Kidney epithelial cell (primary cell): ENCODE measurements around the gene ASXL1. TPM values are rescaled to one million over a fixed set of nuclear protein-coding genes. Genes with fewer than 3 reads are reported as not detected.
A peak's percentile ranks its signal among the peaks of the same experiment; 100 is the strongest.

Source experiments
- DNase-seq: peaks from one replicate; pipeline ENCODE4 v3.0.0-alpha.2; 2010; ENCODE audit warnings: low read depth
- H3K27me3 ChIP-seq: 2 replicates; pipeline ENCODE4 v1.6.0; 2011; ENCODE audit warnings: low read length; ENCODE audit not compliant: control insufficient read depth, insufficient read depth
- H3K36me3 ChIP-seq: 2 replicates; pipeline ENCODE4 v1.5.1; 2011; ENCODE audit warnings: low read length; ENCODE audit not compliant: control insufficient read depth, insufficient read depth
- H3K4me3 ChIP-seq: 2 replicates; pipeline ENCODE4 v1.5.1; 2011; ENCODE audit warnings: low read depth, mild to moderate bottlenecking, control low read depth, low read length
- total RNA-seq: library from RNA; depleted of rRNA; stranded (reverse); fragments of >200 nt; gene quantifications from 2 replicates; pipeline ENCODE4 v1.2.3, GENCODE V29; 2015
- TF ChIP-seq, protein P1 (sequence below): IDR thresholded peaks from 2 replicates; pipeline ENCODE4 v1.5.1; 2011; ENCODE audit warnings: mild to moderate bottlenecking, moderate library complexity, low read length, control low read depth, inconsistent platforms; ENCODE audit not compliant: insufficient read depth, poor library complexity, severe bottlenecking

Gene ASXL1
- total RNA-seq, 1 donor from 2014 or later, result 31.6 TPM

DNA sequence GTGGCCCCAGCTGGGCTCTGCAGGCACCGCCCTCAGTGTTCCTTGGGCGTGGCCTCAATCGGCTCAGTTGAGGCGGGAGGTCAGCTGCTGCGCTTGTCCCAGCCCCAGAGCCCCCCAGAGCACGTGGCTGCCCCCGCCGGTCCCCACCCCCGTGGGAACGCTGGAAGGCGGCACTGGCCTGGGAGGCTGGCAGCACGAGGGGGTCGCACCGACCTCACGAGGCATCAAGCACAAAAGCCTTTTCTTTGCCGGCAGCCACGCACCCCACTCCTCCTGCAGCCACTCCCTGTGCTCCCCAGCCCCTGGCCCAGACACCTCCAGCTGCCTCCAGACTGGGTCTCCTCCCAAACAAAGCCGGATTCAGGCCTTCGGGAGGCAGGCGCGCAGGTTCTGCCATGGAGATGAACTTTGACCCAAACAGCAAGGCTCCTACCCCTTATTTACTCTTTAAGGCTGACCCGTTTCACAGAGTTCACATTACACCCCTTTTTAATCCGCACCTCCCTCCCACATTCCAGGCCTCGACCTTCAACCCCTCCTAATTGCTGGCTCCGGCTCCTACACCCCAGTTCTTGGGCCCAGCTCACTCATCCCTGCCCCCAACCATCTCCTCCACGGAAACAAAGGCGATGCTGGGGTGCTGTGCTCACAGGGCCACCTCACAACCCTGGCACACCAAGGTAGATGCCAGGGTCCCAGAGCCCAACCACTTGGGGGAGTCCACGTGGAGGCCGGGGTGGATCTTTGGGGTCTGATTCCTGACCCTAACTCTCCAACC lies 115.3 kb downstream of the ASXL1 start:
- no peak for DNase-seq
- TF ChIP-seq, protein P1, sequence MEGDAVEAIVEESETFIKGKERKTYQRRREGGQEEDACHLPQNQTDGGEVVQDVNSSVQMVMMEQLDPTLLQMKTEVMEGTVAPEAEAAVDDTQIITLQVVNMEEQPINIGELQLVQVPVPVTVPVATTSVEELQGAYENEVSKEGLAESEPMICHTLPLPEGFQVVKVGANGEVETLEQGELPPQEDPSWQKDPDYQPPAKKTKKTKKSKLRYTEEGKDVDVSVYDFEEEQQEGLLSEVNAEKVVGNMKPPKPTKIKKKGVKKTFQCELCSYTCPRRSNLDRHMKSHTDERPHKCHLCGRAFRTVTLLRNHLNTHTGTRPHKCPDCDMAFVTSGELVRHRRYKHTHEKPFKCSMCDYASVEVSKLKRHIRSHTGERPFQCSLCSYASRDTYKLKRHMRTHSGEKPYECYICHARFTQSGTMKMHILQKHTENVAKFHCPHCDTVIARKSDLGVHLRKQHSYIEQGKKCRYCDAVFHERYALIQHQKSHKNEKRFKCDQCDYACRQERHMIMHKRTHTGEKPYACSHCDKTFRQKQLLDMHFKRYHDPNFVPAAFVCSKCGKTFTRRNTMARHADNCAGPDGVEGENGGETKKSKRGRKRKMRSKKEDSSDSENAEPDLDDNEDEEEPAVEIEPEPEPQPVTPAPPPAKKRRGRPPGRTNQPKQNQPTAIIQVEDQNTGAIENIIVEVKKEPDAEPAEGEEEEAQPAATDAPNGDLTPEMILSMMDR, result no peak
- Histone ChIP-seq H3K36me3 (peaks cover 1% of the 10 kb centered on the region), H3K27me3 (no peaks in the 10 kb centered on the region), H3K4me3 (peak overlapping the region; percentile 31)

DNA sequence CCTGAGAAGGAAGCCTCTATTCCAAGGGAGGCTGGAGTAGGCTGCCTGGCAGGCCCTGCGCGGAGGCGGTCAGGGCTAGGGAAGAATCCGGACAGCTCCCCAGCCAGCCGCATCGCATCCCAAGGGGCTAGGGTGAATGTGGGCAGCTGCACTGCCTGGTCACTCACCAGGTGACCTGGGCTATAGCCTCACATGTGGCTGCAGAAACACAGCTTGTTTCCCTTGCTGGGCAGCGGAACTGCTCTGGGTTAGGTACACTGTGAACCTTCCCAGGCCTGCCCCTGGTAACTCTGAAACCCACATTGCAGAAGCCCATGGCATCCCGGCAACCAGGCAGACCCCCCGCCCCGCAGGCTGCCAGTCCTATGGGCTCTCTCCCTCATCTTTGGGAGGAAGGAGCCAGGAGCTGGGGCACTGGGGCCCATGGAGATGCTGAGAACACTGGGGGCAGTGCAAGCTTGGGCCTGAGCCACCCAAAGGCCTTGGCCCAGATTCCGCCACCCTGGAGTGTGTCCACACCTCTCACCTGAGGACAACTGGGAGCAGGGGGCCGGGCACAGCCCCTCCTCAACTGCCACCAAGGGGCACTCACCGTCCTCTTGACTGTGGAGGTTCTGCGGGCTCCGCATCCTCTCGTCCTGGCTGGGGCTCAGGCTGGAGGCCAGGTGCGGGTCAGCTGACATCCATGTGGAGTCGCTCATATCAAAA lies 116.0 kb downstream of the ASXL1 start:
- DNase-seq, result no peak
- H3K36me3 ChIP-seq, result peaks cover 1% of the 10 kb centered on the region
- TF ChIP-seq, protein P1, result no peak
- peak overlapping the region; percentile 31 for H3K4me3 ChIP-seq
- no peaks in the 10 kb centered on the region for H3K27me3 ChIP-seq

DNA sequence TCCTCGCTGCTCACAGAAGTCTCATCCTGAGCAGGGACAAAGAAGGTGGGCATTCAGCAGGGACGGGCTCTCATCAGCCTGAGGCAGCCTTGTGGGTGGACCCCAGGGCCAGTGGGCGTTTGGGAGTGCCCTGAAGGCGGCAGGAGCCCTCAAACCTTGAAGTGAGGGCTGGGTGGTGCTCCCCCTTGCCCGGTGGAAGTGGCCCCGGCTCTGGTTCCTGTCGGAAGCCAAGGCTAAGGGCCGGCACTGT lies 116.5 kb downstream of the ASXL1 start:
- no peaks in the 10 kb centered on the region for H3K27me3 ChIP-seq
- peaks cover 1% of the 10 kb centered on the region for H3K36me3 ChIP-seq
- H3K4me3 ChIP-seq, result peak overlapping the region; percentile 31
- TF ChIP-seq, protein P1, result no peak
- no peak for DNase-seq

DNA sequence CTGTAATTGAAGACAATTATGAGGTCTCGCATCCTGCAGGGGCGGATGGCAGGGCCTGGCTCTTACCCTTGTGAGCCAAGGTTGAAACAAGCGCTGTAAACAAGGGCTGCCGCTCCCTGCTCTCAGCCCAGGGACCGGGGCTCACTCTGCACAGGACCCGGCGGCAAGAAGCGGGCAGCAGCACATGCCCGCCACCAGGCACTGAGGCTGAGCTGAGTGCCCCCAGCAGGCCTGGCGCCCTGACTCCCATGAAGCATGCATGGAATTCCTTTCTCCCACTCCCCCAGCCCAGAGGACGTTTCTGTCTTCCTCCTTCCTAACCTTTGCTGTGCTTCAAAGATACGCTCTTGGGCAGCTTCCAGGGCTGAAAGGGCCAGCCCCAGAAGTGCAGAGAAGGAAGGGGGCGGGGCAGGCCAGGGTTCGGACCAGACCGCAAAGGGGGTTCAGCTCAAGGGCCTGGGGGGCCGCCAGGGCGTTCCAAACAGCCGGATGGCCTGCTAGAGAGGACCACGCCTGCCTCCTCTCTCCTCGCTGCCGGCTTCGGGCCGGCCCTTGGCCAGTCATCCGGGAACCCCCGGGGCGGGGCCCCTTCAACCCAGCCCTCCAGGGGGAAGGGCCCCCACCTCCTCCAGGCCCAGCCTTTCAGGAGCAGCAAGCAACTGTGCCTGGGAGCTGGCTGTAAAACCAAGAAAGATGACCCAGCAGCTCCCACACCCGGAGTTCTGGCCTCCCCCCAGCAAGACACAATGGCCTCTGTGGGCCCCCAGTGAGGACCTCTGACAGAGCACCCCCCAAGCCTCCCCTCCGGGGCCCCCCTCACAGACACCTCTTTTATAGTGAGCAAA lies 117.1 kb downstream of the ASXL1 start:
- H3K4me3 ChIP-seq, result peak overlapping the region; percentile 31
- TF ChIP-seq, protein P1, result peak; percentile 17
- peak; percentile 85 for DNase-seq
- no peaks in the 10 kb centered on the region for H3K27me3 ChIP-seq
- H3K36me3 ChIP-seq, result peaks cover 1% of the 10 kb centered on the region

DNA sequence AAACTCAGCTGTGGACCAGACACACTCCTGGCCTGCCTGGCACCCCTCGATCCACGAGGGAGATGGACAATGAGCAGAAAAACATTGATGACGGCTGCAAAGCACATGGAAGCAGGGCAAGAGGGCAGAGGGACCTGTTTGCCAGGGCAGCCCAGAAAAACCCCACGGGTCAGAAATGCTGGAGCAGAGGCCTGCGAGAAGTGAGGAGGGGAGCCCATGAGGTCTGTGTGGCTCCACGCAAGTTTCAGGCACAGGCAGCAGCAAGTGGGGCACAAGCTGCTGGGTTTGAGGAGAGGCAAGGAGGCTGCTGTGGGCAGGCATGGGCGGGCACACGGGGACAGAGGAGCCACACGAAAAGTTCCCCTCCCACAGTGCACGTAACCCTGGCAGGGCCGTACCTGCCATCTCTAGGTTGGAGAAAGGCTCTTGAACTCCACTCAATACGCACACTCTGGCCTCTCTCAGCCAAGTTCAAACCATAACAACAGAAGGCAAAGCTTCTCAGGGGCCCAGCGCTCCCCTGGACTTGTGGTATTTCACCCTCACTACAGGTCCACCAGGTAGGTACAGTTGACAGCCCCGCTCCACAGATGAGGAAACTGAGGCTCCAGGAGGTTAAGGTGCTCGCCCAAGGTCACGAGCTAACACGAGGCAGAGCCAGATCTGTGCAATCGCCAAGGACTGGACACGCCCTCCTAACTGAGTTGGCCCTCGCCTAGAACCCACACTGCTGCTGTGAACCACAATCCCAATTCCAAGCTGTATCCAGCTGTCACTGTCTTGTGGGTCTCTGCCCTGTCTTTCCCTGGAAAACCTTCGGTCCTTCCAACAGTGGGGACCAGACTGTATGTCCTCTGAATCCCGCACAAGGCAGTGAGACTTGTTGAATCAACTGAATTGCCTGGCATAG lies 118.8 kb downstream of the ASXL1 start:
- Histone ChIP-seq H3K4me3 (no peak overlapping the region), H3K36me3 (peaks cover 1% of the 10 kb centered on the region), H3K27me3 (no peaks in the 10 kb centered on the region)
- TF ChIP-seq, protein P1, result no peak
- DNase-seq, result no peak
